DOHH2 (cell line): ENCODE data around the gene ZBED1.
"Not testable (repeated sequence)": the region's sequence is repeated elsewhere in the genome, so short reads cannot be mapped to it uniquely, and the experiment has no call there.

Experiments used
- H3F3A ChIP-seq: fragments of 200-600 bp; sonication (generic), shearing (Covaris generic); 2 replicates; pipeline ENCODE4 v1.6.0; 2016; ENCODE audit warnings: antibody characterized with exemption, mild to moderate bottlenecking; ENCODE audit not compliant: control insufficient read depth, insufficient read depth
- H3K27ac ChIP-seq: fragments of 200-600 bp; sonication (generic); 2 replicates; pipeline ENCODE4 v1.5.1; 2014; ENCODE audit warnings: low read depth, mild to moderate bottlenecking, low read length, moderate library complexity
- H3K27me3 ChIP-seq: fragments of 200-600 bp; sonication (generic); 2 replicates; pipeline ENCODE4 v1.6.1; 2014; ENCODE audit warnings: mild to moderate bottlenecking, low read length, mixed read lengths; ENCODE audit not compliant: control insufficient read depth
- H3K36me3 ChIP-seq: fragments of 200-600 bp; sonication (generic); 2 replicates; pipeline ENCODE4 v1.6.1; 2014; ENCODE audit warnings: mild to moderate bottlenecking, low read length, moderate library complexity, mixed read lengths; ENCODE audit not compliant: control insufficient read depth
- H3K4me1 ChIP-seq: fragments of 200-600 bp; sonication (generic); 2 replicates; pipeline ENCODE4 v1.6.1; 2014; ENCODE audit warnings: mild to moderate bottlenecking, low read length, mixed read lengths; ENCODE audit not compliant: control insufficient read depth
- H3K4me2 ChIP-seq: fragments of 200-600 bp; sonication (generic); 2 replicates; pipeline ENCODE4 v1.6.0; 2014; ENCODE audit warnings: mild to moderate bottlenecking, low read length, moderate library complexity
- H3K4me3 ChIP-seq: fragments of 200-600 bp; sonication (generic); 2 replicates; pipeline ENCODE4 v1.5.1; 2014; ENCODE audit warnings: mild to moderate bottlenecking, low read length, mixed read lengths
- H3K79me2 ChIP-seq: fragments of 200-600 bp; sonication (generic); 2 replicates; pipeline ENCODE4 v1.6.1; 2014; ENCODE audit warnings: mild to moderate bottlenecking, low read length, mixed read lengths; ENCODE audit not compliant: control insufficient read depth
- H3K9me2 ChIP-seq: fragments of 200-600 bp; sonication (generic); replicated peaks from 2 replicates; pipeline ENCODE4 v1.6.1; 2014; ENCODE audit warnings: mild to moderate bottlenecking, low read length, mixed read lengths; ENCODE audit not compliant: control insufficient read depth
- H3K9me3 ChIP-seq: fragments of 200-600 bp; sonication (generic); 2 replicates; pipeline ENCODE4 v1.6.1; 2014; ENCODE audit warnings: antibody characterized with exemption, low read length, mixed read lengths; ENCODE audit not compliant: control insufficient read depth, insufficient read depth
- H4K20me1 ChIP-seq: fragments of 200-600 bp; sonication (generic); 2 replicates; pipeline ENCODE4 v1.6.0; 2014; ENCODE audit warnings: low read depth, mild to moderate bottlenecking, antibody characterized with exemption, low read length, moderate library complexity; ENCODE audit not compliant: control insufficient read depth, insufficient read depth
- EZH2phosphoT487 ChIP-seq: fragments of 200-600 bp; sonication (generic); IDR thresholded peaks from 2 replicates; pipeline ENCODE4 v1.6.1; 2017; ENCODE audit warnings: borderline replicate concordance, mild to moderate bottlenecking, antibody characterized with exemption, low read length, moderate library complexity, mixed read lengths
- TF ChIP-seq, protein P1 (sequence below): fragments of 200-600 bp; sonication (generic); IDR thresholded peaks from one replicate; pipeline ENCODE4 v1.5.1; 2014; ENCODE audit warnings: antibody characterized with exemption, mild to moderate bottlenecking, low read depth, low read length; ENCODE audit not compliant: poor library complexity, severe bottlenecking

ZBED1 gene

GRCh38 chrX:2464677-2465166 is 36.1 kb downstream of the ZBED1 start:
- Histone ChIP-seq H3K4me3 (no peak overlapping the region), H3K4me2 (no peak overlapping the region)

GRCh38 chrX:2463973-2464676 is 36.7 kb downstream of the ZBED1 start:
- no peak overlapping the region for H3K4me3 ChIP-seq
- H3K9me2 ChIP-seq: no peaks in the 10 kb centered on the region
- peaks cover 1% of the 10 kb centered on the region; the same call in 1 of the 2 replicates for H4K20me1 ChIP-seq
- H3F3A ChIP-seq: no peaks in the 10 kb centered on the region
- H3K79me2 ChIP-seq: peaks cover 44% of the 10 kb centered on the region
- no peak overlapping the region for H3K27ac ChIP-seq
- H3K36me3 ChIP-seq: no peaks in the 10 kb centered on the region
- H3K4me1 ChIP-seq: no peaks in the 10 kb centered on the region
- H3K4me2 ChIP-seq: no peak overlapping the region
- TF ChIP-seq, protein P1, sequence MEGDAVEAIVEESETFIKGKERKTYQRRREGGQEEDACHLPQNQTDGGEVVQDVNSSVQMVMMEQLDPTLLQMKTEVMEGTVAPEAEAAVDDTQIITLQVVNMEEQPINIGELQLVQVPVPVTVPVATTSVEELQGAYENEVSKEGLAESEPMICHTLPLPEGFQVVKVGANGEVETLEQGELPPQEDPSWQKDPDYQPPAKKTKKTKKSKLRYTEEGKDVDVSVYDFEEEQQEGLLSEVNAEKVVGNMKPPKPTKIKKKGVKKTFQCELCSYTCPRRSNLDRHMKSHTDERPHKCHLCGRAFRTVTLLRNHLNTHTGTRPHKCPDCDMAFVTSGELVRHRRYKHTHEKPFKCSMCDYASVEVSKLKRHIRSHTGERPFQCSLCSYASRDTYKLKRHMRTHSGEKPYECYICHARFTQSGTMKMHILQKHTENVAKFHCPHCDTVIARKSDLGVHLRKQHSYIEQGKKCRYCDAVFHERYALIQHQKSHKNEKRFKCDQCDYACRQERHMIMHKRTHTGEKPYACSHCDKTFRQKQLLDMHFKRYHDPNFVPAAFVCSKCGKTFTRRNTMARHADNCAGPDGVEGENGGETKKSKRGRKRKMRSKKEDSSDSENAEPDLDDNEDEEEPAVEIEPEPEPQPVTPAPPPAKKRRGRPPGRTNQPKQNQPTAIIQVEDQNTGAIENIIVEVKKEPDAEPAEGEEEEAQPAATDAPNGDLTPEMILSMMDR: no peak
- TF ChIP-seq EZH2phosphoT487: no peak
- H3K27me3 ChIP-seq: no peaks in the 10 kb centered on the region
- no peaks in the 10 kb centered on the region for H3K9me3 ChIP-seq

More at GRCh38 chrX:2464677-2465166, 36.1 kb downstream of the ZBED1 start:
- Histone ChIP-seq H3K9me2 (no peaks in the 10 kb centered on the region), H3K27me3 (no peaks in the 10 kb centered on the region), H3F3A (no peaks in the 10 kb centered on the region), H3K4me1 (no peaks in the 10 kb centered on the region), H3K36me3 (no peaks in the 10 kb centered on the region), H3K27ac (no peak overlapping the region), H3K9me3 (no peaks in the 10 kb centered on the region), H3K79me2 (peaks cover 49% of the 10 kb centered on the region), H4K20me1 (peaks cover 7% of the 10 kb centered on the region; the same call in 1 of the 2 replicates)
- no peak for TF ChIP-seq EZH2phosphoT487
- TF ChIP-seq, protein P1: no peak

DNA sequence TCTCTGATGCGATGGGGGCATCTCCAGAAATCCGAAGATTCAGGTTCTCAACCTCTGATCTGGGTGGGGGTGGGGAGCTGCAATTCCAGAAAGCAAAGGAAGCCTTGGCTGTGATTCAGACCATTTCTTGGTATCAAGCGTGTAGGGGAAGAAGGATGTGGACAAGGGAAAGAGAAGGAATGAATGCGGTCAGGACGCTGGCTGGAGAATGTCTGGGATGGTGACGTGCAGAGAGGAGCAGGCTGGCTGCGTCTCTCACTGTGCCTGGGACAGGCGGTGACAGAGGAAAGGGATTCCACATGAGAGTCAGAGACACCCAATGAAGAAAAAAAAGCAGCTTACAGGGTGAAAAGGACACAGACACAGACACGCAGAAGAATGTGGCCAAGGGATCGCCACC is 37.3 kb downstream of the ZBED1 start:
- not testable (repeated sequence) for H3K27ac ChIP-seq, H3K4me1 ChIP-seq, H3F3A ChIP-seq, H4K20me1 ChIP-seq, H3K27me3 ChIP-seq, H3K9me2 ChIP-seq, H3K9me3 ChIP-seq, H3K4me2 ChIP-seq, H3K36me3 ChIP-seq, H3K4me3 ChIP-seq
- H3K79me2 ChIP-seq: peaks cover 40% of the 10 kb centered on the region

GRCh38 chrX:2462780-2463179 is 38.0 kb downstream of the ZBED1 start:
- Histone ChIP-seq H3K27ac (no peak overlapping the region), H3K9me3 (no peaks in the 10 kb centered on the region), H3K79me2 (peaks cover 45% of the 10 kb centered on the region), H3F3A (no peaks in the 10 kb centered on the region), H4K20me1 (no peaks in the 10 kb centered on the region), H3K27me3 (no peaks in the 10 kb centered on the region), H3K9me2 (no peaks in the 10 kb centered on the region), H3K36me3 (no peaks in the 10 kb centered on the region), H3K4me3 (no peak overlapping the region), H3K4me1 (no peaks in the 10 kb centered on the region), H3K4me2 (no peak overlapping the region)
- TF ChIP-seq, protein P1: no peak
- TF ChIP-seq EZH2phosphoT487: no peak
